Uterus (tissue), 2 donors: ENCODE results near the gene F12.

Source experiments
- POLR2A ChIP-seq, 2 donors: fragments of 450-650 bp; IDR thresholded peaks; one replicate each; pipeline ENCODE4 v1.6.1; 2016; ENCODE audit warnings: antibody characterized with exemption in 2 of 2, mild to moderate bottlenecking in 1 of 2, moderate library complexity in 1 of 2
- TF ChIP-seq, protein P1 (sequence below), 4 experiments: fragments of 200-600 bp in 2 of 4; fragments of 450-650 bp in 2 of 4; sonication (generic) in 2 of 4; IDR thresholded peaks; one replicate each; pipeline ENCODE4 v1.5.1; 2016 to 2019; ENCODE audit warnings: antibody characterized with exemption in 4 of 4, mild to moderate bottlenecking in 2 of 4, moderate library complexity in 1 of 4

DNA sequence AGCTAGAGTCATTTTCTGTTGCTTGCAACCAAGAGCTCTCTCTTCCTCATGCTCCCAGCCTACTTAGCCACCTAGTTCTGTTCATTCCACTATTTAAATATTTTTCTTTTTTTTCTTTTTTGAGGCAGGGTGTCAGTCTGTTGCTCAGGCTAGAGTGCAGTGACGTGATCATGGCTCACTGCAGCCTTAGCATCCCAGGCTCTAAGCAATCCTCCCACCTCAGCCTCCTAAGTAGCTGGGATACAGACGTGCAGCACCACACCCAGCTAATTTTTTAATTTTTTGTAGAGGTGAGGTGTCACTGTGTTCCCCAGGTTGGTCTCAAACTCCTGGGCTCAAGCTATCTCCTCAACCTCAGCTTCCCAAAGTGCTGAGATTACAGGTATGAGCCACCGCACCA lies 5.1 kb upstream of the F12 start:
- TF ChIP-seq, protein P1, sequence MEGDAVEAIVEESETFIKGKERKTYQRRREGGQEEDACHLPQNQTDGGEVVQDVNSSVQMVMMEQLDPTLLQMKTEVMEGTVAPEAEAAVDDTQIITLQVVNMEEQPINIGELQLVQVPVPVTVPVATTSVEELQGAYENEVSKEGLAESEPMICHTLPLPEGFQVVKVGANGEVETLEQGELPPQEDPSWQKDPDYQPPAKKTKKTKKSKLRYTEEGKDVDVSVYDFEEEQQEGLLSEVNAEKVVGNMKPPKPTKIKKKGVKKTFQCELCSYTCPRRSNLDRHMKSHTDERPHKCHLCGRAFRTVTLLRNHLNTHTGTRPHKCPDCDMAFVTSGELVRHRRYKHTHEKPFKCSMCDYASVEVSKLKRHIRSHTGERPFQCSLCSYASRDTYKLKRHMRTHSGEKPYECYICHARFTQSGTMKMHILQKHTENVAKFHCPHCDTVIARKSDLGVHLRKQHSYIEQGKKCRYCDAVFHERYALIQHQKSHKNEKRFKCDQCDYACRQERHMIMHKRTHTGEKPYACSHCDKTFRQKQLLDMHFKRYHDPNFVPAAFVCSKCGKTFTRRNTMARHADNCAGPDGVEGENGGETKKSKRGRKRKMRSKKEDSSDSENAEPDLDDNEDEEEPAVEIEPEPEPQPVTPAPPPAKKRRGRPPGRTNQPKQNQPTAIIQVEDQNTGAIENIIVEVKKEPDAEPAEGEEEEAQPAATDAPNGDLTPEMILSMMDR (IDR thresholded peaks at IDR 0.05): no peak
- TF ChIP-seq POLR2A (IDR thresholded peaks at IDR 0.05): no peak
